GM20431 (cell line): ENCODE data around the gene FGF5.
"Not testable (repeated sequence)": the region's sequence is repeated elsewhere in the genome, so short reads cannot be mapped to it uniquely, and the experiment has no call there.

ENCODE experiments used
- in situ Hi-C: fragments of 300-500 bp; cut with MseI, MboI; formaldehyde crosslinking; loops from one replicate; pipeline ENCODE4 v1.15.0; 2020; ENCODE audit warnings: low sequenced_read_pairs; ENCODE audit not compliant: unreplicated experiment

Gene FGF5

GRCh38 chr4:80286451-80286850 lies 20.0 kb downstream of the FGF5 start:
- in situ Hi-C loops, result no loop called here

- in situ Hi-C loops, result not testable (repeated sequence)
Measured at GRCh38 chr4:80290665-80291064, 24.2 kb downstream of the FGF5 start.

GRCh38 chr4:80294206-80294605 lies 27.7 kb downstream of the FGF5 start:
- in situ Hi-C loops, result no loop called here

DNA sequence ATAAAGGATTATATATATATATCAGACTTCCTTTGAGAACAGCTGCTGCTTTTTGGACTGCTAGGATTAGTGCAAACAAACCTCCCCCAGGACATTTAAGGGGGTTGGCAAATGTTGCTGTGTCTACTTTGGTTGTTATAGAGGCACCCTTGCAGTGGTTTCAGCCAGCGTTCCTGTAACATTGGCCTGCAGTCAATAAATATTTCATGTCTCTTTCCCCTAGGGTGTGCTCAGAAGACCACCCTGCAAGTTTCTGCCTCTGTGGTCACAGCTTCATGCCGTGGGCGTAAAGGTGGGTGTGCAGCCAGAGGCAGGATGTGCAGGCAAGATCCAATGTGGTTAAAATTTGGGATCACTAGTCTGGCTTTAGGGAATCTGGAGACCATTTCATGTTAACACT lies 28.9 kb downstream of the FGF5 start:
- in situ Hi-C loops, result no loop called here

DNA sequence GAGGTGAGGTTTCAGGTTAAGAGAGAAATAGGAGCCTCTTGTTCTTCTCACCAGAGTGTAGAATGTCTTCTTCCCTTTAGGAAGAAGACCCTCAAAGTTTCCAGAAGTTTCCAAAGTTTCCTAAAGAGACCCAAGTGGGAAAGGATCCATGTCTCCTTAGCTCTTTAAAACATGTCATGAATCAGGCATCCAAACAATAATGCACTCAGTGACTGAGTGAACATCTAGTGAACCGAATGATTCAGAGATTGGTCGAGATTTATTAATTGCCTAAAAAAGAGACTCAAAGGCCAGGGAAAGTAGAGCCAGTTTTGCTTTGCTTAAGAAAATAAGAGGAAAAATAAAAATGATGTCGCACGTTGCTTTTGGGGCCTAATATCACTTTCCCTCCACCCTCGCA lies 29.4 kb downstream of the FGF5 start:
- in situ Hi-C loops, result no loop called here

- in situ Hi-C loops, result no loop called here
Measured at GRCh38 chr4:80301884-80302283, 35.4 kb downstream of the FGF5 start.

GRCh38 chr4:80302616-80303223 lies 36.3 kb downstream of the FGF5 start:
- in situ Hi-C loops, result no loop called here

GRCh38 chr4:80305466-80305865 lies 39.0 kb downstream of the FGF5 start:
- in situ Hi-C loops, result no loop called here

DNA sequence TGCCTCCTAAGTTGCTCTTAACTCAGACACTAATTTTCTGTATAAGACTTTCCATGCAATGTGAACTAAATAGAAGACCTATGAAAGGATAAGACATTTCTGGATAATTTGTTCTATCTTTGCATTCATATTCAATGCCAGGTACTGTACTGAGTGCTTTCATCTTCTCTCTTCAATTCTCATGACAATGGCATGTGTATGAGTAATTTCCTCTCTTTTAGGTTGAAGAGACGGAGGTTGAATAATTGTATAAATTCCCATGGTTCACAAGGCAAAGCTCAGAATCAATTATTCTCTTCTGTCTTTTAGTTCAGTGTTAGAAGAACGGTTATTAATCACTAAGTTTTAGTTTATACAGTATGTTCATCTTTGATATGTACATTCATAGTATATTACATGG lies 39.8 kb downstream of the FGF5 start:
- in situ Hi-C loops, result no loop called here

DNA sequence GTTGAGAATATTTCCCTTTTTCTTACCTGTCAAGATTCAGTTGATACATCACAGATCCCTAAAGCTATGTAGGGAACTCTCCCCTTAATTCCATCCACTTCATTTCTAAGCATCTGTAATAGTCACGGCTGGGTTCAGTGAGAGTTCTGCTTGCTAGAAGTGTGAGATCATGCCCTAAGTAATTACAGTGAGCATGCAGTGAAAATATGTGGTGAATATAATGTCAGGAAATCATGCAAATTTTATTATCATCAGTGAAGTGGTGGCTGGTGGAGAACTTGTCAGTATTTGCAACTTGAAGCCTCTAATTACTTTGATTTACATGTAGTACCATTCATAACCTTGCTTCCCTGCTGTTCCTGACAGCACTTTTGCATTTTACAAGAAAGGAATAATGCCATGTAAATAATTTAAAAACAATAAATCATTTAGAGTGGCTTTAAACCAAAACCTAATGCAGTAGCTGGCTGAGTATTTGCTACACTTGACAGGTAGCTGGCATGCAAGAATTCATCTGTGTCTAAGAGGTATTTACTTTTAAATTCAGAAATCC lies 40.8 kb downstream of the FGF5 start:
- in situ Hi-C loops, result no loop called here

- in situ Hi-C loops, result no loop called here
Measured at GRCh38 chr4:80307774-80308465, 41.5 kb downstream of the FGF5 start.

DNA sequence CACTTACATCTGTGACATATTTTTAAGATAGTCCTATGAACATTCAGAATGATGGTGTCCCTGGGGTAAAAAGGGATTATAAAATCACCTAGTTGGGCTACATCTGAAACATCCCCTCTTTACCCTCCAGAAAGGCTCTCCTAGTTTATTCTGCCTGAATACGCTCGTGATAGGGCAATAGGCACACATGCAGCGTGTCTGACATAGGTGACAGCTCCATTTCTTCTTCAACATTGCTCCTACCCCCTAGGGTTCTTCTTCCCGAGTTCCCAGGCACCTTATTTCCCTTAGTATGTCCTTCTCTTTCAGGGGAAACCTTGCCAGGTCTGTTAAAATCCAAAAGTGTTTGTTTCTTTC lies 42.0 kb downstream of the FGF5 start:
- in situ Hi-C loops, result no loop called here

DNA sequence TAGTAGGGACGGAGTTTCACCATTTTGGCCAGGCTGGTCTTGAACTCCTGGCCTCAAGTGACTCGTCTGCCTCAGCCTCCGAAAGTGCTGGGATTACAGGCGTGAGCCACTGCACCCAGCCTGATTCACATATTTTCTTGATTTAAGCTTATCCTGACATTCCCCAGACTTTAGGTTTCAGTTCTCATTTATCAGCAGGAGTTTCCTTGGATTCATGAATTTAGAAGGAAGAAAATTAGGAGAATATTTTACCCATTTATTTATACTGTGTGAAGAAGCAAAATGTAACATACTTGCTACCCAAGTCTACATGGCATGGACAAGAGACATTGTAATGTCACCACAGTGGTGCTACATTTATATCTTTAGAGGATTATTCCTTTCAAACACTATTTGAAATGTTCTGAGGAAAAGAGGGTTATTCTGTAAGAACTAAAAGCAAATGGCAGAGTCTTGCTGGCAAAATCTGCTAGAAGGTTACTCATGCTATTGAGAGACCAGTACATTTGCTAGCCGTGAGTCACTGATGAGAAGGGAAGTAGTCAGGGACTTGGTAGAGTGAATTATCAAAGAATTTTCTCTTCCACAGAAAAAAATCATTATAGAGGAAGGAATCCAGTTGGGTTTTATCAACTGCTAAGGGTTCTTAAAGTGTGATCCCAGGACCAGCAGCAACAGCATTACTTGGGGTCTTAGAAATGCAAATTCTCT lies 43.0 kb downstream of the FGF5 start:
- in situ Hi-C loops, result no loop called here

DNA sequence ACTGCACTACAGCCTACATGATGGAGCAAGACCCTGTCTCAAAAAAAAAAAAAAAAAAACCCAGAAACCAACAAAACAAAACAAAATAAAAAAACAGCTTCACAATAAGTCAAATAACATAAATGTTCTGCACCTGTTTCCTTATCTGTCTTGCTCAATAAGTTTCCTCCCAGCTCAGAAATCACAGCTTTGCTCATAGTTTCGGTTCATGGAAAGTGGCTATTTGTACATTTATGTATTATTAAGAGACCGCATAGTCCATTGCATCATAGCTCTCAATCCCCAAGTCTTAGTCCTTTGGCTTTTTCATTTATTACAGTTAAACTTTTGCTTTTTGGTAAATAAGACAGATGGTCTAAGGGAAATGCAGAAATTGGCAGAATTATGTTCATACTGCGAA lies 44.7 kb downstream of the FGF5 start:
- in situ Hi-C loops, result no loop called here

- in situ Hi-C loops, result no loop called here
Measured at GRCh38 chr4:80312124-80312523, 45.7 kb downstream of the FGF5 start.

DNA sequence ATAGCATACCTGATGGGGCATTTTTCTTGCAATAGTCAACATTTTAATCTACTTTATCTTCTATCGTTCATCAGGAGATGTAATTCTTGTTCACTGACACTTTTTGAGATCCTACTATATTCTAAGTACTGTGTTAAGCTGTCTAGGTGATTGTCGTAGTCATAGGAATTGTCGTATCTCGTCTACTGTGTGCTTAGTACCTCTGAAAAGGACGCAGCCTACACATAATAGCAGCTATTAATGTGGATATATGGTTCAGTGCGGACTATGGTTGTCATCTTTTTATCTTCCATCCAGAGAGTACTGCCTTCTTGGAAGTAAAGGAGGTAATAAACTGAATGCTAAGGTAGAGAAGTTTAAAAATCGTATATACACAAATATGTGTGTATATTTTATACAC lies 47.2 kb downstream of the FGF5 start:
- in situ Hi-C loops, result no loop called here

DNA sequence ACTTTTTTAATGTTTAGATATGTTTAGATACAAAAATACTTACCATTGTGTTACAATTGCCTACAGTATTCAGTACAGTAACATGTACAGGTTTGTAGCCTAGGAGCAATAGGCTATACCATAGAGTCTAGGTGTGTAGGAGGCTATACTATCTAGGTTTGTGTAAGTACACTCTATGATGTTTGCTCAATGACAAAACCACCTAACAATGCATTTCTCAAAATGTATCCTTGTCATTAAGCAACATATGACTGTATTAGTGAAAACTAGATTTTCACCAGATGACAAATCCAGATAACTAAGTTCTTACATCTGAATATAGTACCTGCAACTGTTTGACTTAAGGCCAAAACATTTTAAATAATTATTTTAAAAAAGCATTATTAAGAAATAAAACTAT lies 49.4 kb downstream of the FGF5 start:
- in situ Hi-C loops, result not testable (repeated sequence)

DNA sequence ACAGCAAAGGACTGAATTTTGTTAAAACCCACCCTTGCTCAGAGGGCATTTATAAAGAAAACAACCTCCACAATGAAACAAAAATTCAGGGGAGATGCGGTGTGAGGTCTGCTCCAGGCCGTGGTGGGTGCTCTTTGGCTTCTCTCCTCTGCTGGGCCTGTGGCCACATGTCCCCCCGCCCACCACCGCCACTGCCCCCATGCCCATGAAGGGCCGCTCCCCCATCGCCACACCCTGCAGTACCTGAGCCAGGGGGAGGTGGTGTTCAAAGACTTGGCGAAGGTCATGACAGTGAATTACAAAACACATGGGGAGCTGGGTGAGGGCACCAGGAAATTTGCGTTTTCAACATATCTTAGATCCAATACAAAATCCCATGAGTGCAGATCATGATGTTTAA lies 54.9 kb downstream of the FGF5 start:
- in situ Hi-C loops, result no loop called here

DNA sequence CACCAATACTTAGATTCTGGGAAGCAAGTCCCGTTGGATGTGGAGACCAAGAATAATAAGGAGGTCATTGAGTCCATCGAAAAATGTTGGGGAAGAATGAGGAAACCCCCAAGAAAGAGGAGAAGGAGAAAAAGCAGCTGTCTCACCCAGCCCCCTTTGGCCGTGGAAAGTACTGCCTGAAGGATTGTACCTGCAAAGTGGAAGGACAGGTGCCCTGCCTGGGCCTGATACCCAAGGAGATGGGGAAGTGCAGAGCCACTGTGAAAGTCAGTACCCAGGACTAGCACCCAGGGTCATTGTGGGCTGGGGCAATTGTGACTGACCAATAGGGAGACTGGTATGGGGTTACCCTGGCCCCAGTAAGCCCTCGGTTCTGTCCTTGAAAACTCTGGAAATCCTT lies 55.3 kb downstream of the FGF5 start:
- in situ Hi-C loops, result no loop called here

DNA sequence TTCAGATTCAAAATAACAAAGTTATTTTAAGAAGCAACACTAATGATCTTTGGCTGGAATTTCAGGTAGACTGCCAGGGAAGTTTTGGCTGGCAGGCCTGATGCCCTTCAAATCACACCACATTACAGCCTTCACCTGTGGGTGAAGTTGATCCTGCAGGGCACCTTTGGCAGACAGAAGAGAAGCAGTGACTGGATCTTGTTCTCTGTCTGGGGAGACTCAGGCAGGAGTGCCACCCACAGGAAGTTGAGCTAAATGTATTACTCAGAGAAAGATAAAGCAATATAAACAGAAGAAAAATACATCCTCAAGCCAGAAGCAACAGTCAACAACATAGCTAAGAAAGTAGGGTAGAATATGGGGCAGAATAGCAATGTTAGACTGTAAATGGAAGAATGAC lies 56.3 kb downstream of the FGF5 start:
- in situ Hi-C loops, result no loop called here

GRCh38 chr4:80324171-80324570 lies 57.7 kb downstream of the FGF5 start:
- in situ Hi-C loops, result no loop called here
